Neutrophil (primary cell): ENCODE data around the gene CD74.
A peak's percentile ranks its signal among the peaks of the same experiment; 100 is the strongest.

ENCODE experiments used
- H3K27ac ChIP-seq: fragments of 200-600 bp; sonication (generic); 2 replicates; pipeline ENCODE4 v1.5.1; 2016; ENCODE audit warnings: mild to moderate bottlenecking, moderate library complexity
- H3K27me3 ChIP-seq: fragments of 200-600 bp; sonication (generic); 2 replicates; pipeline ENCODE4 v1.6.0; 2016; ENCODE audit warnings: mild to moderate bottlenecking
- H3K36me3 ChIP-seq: fragments of 200-600 bp; sonication (generic); 2 replicates; pipeline ENCODE4 v1.5.1; 2017
- H3K4me1 ChIP-seq, 2 experiments: fragments of 200-600 bp in 1 of 2; sonication (generic) in 1 of 2; 1 replicate in 1 of 2; 2 replicates in 1 of 2; pipeline versions ENCODE4 v1.5.1 to v1.6.1; 2013 to 2016; ENCODE audit warnings: low read depth in 1 of 2, low read length in 1 of 2, mild to moderate bottlenecking in 1 of 2, moderate library complexity in 1 of 2; ENCODE audit not compliant: control insufficient read depth in 1 of 2, insufficient read depth in 1 of 2
- H3K4me3 ChIP-seq, 2 experiments: fragments of 200-600 bp in 1 of 2; sonication (generic) in 1 of 2; 1 replicate in 1 of 2; 2 replicates in 1 of 2; pipeline ENCODE4 v1.5.1; 2013 to 2016; ENCODE audit warnings: low read depth in 1 of 2, low read length in 1 of 2, mild to moderate bottlenecking in 1 of 2, moderate library complexity in 1 of 2
- H3K9me3 ChIP-seq: fragments of 200-600 bp; sonication (generic); 2 replicates; pipeline ENCODE4 v1.5.1; 2016
- TF ChIP-seq, protein P1 (sequence below): fragments of 200-600 bp; sonication (generic); IDR thresholded peaks from 2 replicates; pipeline ENCODE4 v1.5.1; 2016; ENCODE audit warnings: antibody characterized with exemption

The CD74 gene

GRCh38 chr5:150402229-150402773 is 10.4 kb downstream of the CD74 start:
- TF ChIP-seq, protein P1, sequence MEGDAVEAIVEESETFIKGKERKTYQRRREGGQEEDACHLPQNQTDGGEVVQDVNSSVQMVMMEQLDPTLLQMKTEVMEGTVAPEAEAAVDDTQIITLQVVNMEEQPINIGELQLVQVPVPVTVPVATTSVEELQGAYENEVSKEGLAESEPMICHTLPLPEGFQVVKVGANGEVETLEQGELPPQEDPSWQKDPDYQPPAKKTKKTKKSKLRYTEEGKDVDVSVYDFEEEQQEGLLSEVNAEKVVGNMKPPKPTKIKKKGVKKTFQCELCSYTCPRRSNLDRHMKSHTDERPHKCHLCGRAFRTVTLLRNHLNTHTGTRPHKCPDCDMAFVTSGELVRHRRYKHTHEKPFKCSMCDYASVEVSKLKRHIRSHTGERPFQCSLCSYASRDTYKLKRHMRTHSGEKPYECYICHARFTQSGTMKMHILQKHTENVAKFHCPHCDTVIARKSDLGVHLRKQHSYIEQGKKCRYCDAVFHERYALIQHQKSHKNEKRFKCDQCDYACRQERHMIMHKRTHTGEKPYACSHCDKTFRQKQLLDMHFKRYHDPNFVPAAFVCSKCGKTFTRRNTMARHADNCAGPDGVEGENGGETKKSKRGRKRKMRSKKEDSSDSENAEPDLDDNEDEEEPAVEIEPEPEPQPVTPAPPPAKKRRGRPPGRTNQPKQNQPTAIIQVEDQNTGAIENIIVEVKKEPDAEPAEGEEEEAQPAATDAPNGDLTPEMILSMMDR: no peak
- H3K4me1 ChIP-seq: no peaks in the 10 kb centered on the region
- no peak overlapping the region for H3K27ac ChIP-seq
- H3K27me3 ChIP-seq: no peaks in the 10 kb centered on the region
- no peaks in the 10 kb centered on the region for H3K9me3 ChIP-seq
- H3K36me3 ChIP-seq: peaks cover 98% of the 10 kb centered on the region
- H3K4me3 ChIP-seq: no peak overlapping the region

DNA sequence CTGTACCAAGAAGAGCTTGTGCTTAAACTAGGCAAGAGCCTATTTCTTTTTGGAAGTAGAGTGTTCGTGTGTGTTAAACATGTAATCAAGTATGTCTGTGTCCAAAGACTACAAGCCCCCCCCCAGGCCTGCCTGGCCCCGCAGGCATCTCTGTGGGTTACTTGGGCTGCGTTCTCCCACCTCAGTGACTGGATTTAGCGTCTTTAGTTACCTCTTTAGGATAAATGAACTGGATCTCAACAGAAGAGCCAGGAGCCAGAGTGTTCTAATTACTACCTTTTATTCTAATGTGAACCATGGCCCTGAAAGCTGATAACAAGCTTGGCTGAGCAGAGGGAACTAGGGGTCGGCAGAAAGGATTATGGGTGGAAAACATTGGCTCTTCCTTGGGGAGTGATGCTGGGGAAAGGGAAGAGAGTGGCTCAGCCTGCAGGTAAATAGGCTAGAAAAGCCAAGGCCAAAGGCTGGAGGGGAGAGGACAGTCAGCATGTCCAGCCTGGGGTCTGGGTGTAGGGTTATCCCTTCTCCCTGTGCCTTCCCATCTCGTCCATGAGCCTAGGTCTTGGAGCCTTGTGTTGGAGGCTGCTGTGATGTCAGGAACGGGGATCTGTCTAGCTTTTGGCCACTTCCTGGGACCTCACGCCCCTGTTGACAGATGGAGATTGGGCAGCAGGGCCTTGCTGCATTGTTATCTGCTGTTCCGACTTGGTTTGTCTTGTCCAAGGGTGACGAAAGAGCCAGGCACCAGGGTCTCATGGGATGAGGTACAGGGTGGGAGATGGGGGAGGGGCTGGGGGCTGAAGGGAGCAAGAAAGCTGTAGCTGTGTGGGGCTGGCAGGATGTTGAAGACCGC is 11.1 kb downstream of the CD74 start:
- no peaks in the 10 kb centered on the region for H3K4me1 ChIP-seq
- H3K4me3 ChIP-seq: no peak overlapping the region
- H3K36me3 ChIP-seq: peaks cover 94% of the 10 kb centered on the region

DNA sequence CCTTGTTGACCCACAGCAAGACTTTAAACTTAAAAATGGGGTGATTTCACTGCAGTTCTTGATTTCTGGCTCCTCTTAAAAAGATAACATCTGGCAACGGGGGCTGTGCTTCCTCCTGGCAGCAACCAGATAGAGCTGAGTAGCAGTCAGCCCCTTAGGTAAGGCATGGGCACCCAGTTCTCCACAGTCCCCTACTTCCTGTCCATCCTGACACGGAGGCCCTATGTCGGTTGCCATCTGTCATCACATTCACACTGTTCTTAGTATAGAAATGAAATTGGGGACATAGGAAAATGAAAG is 11.7 kb downstream of the CD74 start:
- peaks cover 94% of the 10 kb centered on the region for H3K36me3 ChIP-seq
- TF ChIP-seq, protein P1: no peak
- no peaks in the 10 kb centered on the region for H3K4me1 ChIP-seq
- no peak overlapping the region for H3K4me3 ChIP-seq
- H3K27ac ChIP-seq: peak overlapping the region; percentile 13
- no peaks in the 10 kb centered on the region for H3K9me3 ChIP-seq
- no peaks in the 10 kb centered on the region for H3K27me3 ChIP-seq

More for the DNA sequence above, 11.1 kb downstream of the CD74 start:
- Histone ChIP-seq H3K27ac (peak overlapping the region; percentile 13), H3K27me3 (no peaks in the 10 kb centered on the region), H3K9me3 (no peaks in the 10 kb centered on the region)
- TF ChIP-seq, protein P1: no peak

DNA sequence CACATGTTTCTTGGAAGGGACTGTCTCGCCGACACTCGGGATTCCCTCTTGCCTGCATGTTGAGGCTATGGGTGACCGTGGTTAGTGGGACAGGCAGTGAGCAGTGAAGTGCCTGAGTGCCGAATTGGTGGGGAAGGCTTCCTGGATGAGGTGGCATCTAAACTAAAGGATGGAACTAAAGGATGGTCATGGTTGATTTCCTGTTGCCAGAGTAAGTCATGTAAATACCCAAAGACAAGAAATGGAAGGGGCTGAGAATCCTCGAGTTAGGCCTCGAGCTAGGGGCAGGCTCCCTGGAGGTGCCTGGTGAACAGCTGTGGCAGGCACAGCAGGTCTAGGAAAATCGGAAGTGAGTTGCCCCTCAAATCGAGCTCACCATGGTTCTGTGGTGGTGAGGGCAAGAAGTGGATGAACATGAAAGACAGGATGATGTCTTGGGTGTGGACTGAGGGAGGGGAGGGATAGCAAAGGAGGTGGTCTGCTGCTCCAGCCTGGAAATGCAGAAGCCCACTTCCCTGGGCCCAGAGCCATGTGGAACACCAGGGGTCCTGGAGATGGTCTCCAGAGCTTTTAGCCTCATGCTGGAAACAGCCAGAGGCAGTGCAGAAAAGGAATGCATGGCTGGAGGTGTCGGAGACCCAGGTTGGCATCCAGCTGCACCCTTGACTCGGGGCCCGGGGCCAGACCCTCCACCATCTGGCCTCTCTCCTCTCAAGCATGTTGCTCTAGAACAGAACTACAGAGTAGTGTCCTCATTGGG is 12.2 kb downstream of the CD74 start:
- Histone ChIP-seq H3K9me3 (no peaks in the 10 kb centered on the region), H3K36me3 (peaks cover 94% of the 10 kb centered on the region), H3K27ac (peak overlapping the region; percentile 13), H3K27me3 (no peaks in the 10 kb centered on the region), H3K4me3 (no peak overlapping the region), H3K4me1 (no peaks in the 10 kb centered on the region)
- TF ChIP-seq, protein P1: no peak

GRCh38 chr5:150399524-150400211 is 13.0 kb downstream of the CD74 start:
- Histone ChIP-seq H3K9me3 (no peaks in the 10 kb centered on the region), H3K27ac (no peak overlapping the region), H3K27me3 (no peaks in the 10 kb centered on the region), H3K36me3 (peaks cover 90% of the 10 kb centered on the region), H3K4me1 (no peaks in the 10 kb centered on the region), H3K4me3 (no peak overlapping the region)
- TF ChIP-seq, protein P1: no peak
